SK-N-MC (cell line): ENCODE data around the gene GALNT14.

Source experiments
- DNase-seq: peaks from one replicate; pipeline ENCODE4 v3.0.0-alpha.2; 2011; ENCODE audit warnings: low read depth, low spot score
- H3K27ac ChIP-seq: fragments of 200-600 bp; sonication (generic); 2 replicates; pipeline ENCODE4 v1.5.1; 2016; ENCODE audit warnings: mixed run types
- H3K36me3 ChIP-seq: fragments of 200-600 bp; sonication (generic); 2 replicates; pipeline ENCODE4 v1.6.1; 2017; ENCODE audit warnings: antibody characterized with exemption, low read length, mixed read lengths; ENCODE audit not compliant: insufficient read depth
- H3K4me3 ChIP-seq: fragments of 200-600 bp; sonication (generic); 2 replicates; pipeline ENCODE4 v1.5.1; 2016
- H3K9ac ChIP-seq: fragments of 200-600 bp; sonication (generic); 2 replicates; pipeline ENCODE4 v1.8.0; 2017; ENCODE audit warnings: mixed run types, mixed read lengths; ENCODE audit not compliant: insufficient read length
- H3K9me3 ChIP-seq: fragments of 200-600 bp; sonication (generic); 2 replicates; pipeline ENCODE4 v1.6.1; 2017; ENCODE audit warnings: low read depth, mild to moderate bottlenecking, antibody characterized with exemption, low read length, moderate library complexity, mixed read lengths
- EZH2 ChIP-seq: fragments of 200-600 bp; sonication (generic); IDR thresholded peaks from one replicate; pipeline ENCODE4 v1.6.1; 2017; ENCODE audit warnings: antibody characterized with exemption
- FOXP2 ChIP-seq: optimal IDR thresholded peaks from 2 replicates; pipeline ENCODE3; 2011; ENCODE audit warnings: mild to moderate bottlenecking, moderate library complexity; ENCODE audit not compliant: insufficient read depth; ENCODE audit errors: extremely low read length, control extremely low read depth
- POLR2AphosphoS5 ChIP-seq: IDR thresholded peaks from 2 replicates; pipeline ENCODE4 v1.6.1; 2012; ENCODE audit warnings: mild to moderate bottlenecking, low read depth, low read length, borderline replicate concordance

GALNT14 gene

DNA sequence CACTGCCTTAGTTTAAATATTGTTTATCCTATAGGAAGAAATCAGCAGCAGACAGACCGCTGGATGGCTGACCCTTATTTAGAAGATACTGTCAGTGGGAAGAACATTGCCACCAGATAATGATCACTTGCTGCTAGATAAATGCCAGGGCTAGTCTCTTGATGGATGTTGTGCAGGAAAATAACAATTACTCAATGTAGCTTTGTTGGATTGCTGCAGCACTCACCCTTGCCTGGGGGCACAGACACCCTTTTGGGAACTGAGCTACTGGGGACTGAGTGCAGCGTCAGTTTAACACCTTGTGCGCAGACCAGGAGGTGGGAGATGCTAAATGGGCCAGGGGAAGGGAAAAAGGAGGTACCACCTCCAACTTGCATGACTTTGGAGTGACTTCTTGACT is 266.8 kb downstream of the GALNT14 start:
- no peaks in the 10 kb centered on the region for H3K36me3 ChIP-seq
- H3K9ac ChIP-seq, result no peak overlapping the region
- no peaks in the 10 kb centered on the region for H3K9me3 ChIP-seq
- TF ChIP-seq EZH2 (no peak), POLR2AphosphoS5 (no peak), FOXP2 (no peak)
- DNase-seq, result no peak
- no peak overlapping the region for H3K4me3 ChIP-seq
- no peak overlapping the region for H3K27ac ChIP-seq

DNA sequence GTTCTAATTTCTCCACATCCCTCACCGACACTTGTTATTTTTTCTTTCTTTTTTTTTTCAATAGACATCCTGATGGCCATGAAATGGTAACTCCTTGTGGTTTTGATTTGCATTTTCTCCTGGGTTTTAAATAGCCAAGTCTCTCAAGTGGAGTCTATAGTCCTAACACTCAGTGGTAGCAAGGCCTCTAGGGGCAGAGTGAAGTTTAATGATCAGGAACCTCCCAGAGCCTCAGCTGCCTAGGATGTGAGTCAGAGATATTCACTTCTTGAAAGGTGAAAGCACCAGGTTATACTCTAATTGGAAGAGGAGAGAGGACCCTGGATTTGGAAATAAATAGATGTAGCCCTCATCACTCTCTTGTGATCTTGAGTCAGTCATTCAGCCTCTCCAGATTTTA is 268.3 kb downstream of the GALNT14 start:
- no peak for TF ChIP-seq POLR2AphosphoS5
- TF ChIP-seq FOXP2, result no peak
- TF ChIP-seq EZH2, result no peak
- Histone ChIP-seq H3K36me3 (no peaks in the 10 kb centered on the region), H3K9ac (no peak overlapping the region), H3K4me3 (no peak overlapping the region), H3K27ac (no peak overlapping the region), H3K9me3 (no peaks in the 10 kb centered on the region)
- no peak for DNase-seq

DNA sequence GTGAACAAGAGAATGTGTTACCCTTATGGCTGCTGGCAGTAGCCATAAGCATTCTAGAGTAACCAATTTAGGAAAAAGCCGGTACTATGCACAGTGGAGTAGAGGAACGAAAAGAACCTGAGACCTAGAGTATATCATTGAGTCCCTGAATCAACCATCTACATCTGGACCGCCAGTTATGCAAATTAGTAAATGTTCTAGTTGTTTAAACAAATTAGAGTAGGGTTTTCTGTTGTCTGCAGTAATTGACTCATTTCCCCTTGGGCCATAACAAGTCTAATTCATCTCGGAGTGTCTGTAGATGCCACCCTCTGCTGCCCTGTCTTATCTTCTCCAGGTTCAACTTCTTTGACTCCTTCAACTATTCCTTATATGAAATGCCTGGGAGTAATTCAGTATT is 270.9 kb downstream of the GALNT14 start:
- Histone ChIP-seq H3K27ac (no peak overlapping the region), H3K36me3 (no peaks in the 10 kb centered on the region), H3K4me3 (no peak overlapping the region), H3K9me3 (no peaks in the 10 kb centered on the region), H3K9ac (no peak overlapping the region)
- DNase-seq, result no peak
- TF ChIP-seq FOXP2, result no peak
- TF ChIP-seq POLR2AphosphoS5, result no peak
- TF ChIP-seq EZH2, result no peak

DNA sequence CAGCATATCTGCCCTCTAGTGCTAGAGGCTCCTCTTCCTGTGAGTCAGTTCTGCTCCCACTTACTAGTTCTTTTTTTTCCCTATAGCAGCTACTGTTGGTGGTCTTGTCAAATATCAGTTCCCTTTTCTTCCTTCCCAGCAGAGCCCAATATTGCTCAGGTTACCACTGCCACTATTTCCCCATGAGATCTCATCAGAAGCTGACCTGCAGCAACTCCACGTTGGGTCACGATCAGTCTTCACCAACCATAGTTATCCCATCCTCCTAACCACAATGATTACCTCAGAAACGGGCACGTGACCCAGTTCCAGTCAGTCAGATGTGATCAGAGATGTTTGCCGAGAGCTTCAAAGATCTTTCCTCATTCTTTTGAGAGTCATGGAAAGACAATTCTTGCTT is 271.3 kb downstream of the GALNT14 start:
- H3K4me3 ChIP-seq, result no peak overlapping the region
- no peak overlapping the region for H3K9ac ChIP-seq
- no peak for TF ChIP-seq POLR2AphosphoS5
- no peak for TF ChIP-seq FOXP2
- no peak for TF ChIP-seq EZH2
- no peaks in the 10 kb centered on the region for H3K9me3 ChIP-seq
- no peaks in the 10 kb centered on the region for H3K36me3 ChIP-seq
- DNase-seq, result no peak
- no peak overlapping the region for H3K27ac ChIP-seq

DNA sequence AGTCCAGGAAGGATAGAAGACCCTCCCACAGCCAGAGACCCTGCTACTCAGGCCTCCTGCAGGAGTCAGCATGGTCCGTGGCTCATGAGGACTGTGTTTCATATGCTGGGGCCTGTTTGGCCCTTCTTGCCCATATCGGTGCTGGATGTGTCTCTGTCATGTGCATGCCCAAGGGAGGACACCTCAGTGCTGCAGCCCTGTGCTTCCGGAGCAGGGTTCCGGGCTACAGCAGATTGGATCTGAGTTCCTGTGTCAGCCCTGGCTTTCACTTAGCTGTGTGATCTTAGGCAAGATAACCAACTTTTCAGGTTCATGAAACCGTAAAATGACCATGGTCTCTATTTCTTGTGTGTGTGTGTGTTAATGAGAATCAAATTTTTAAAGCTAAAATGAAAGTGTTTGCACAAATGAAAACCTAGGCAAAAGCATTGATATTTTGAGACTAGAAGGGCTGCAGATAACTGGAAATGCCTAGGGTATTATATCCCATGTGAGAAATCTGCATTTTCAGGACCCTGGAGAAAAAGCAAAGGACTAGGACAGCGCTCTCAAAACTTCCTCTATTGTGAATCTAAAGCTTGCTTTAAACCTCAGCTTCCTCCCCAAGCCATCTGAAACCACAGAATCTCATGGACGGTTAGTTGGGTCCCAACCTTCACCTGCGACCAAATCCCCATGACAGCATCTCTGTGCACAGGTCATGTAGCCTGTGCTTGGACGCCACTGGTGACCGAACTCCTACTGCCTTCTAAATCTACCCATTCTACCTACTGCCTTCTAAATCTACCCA is 272.2 kb downstream of the GALNT14 start:
- no peak for TF ChIP-seq POLR2AphosphoS5
- no peak for TF ChIP-seq FOXP2

GRCh38 chr2:30865243-30865642 is 273.0 kb downstream of the GALNT14 start:
- DNase-seq, result no peak
- Histone ChIP-seq H3K4me3 (no peak overlapping the region), H3K9me3 (no peaks in the 10 kb centered on the region), H3K36me3 (no peaks in the 10 kb centered on the region), H3K9ac (no peak overlapping the region), H3K27ac (no peak overlapping the region)
- no peak for TF ChIP-seq POLR2AphosphoS5
- no peak for TF ChIP-seq EZH2
- TF ChIP-seq FOXP2, result no peak

More for the DNA sequence above, 272.2 kb downstream of the GALNT14 start:
- no peaks in the 10 kb centered on the region for H3K36me3 ChIP-seq
- H3K4me3 ChIP-seq, result no peak overlapping the region
- H3K9me3 ChIP-seq, result no peaks in the 10 kb centered on the region
- DNase-seq, result no peak
- no peak overlapping the region for H3K9ac ChIP-seq
- H3K27ac ChIP-seq, result no peak overlapping the region

DNA sequence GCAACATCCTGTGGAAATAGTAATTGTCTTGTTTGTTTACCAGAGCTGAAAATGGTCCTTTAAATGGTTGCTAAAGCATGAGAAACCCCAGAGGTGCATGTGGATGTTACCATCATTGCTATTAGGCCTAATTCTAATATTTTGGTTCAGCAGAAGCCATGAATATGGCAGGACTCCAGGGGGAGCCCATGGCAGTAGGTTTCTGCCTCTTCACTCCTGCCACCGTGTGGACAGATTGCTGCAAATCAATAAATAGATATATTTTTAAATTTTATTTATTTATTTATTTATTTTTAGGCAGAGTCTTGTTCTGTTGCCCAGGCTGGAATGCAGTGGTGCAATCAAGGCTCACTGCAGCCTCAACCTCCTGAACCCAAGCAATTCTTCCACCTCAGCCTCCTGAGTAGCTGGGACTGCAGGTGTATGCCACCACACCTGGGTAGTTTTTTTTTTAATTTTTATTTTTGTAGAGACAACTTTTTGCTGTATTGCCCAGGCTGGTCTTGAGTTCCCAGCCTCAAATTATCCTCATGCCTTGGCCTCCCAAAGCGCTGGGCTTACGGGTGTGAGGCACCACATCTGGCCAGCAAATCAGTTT is 276.1 kb downstream of the GALNT14 start:
- Histone ChIP-seq H3K36me3 (no peaks in the 10 kb centered on the region), H3K9ac (no peak overlapping the region), H3K4me3 (no peak overlapping the region), H3K27ac (no peak overlapping the region), H3K9me3 (no peaks in the 10 kb centered on the region)
- DNase-seq, result peak; percentile 57
- TF ChIP-seq FOXP2, result peak; percentile 51
- no peak for TF ChIP-seq POLR2AphosphoS5

DNA sequence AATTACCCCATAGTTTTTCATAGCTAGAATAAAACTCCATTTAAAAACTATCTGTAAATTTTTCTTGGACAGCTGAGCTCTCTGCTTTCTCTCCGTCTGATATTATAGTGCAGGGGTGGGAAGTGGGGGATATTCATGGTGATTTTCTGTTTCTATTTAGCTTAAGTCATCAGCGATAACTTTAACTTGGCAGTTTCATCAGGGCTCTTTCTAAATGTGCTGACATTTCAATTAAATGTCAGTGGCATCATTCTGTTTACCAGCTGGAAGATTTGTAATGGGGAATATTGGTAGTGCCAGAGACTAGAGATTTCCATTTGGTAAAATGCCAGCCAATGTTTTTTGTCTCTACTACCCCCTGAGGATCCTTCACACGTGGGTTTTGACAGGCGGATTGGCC is 277.5 kb downstream of the GALNT14 start:
- Histone ChIP-seq H3K9me3 (no peaks in the 10 kb centered on the region), H3K36me3 (no peaks in the 10 kb centered on the region), H3K9ac (no peak overlapping the region), H3K4me3 (no peak overlapping the region), H3K27ac (no peak overlapping the region)
- no peak for DNase-seq
- no peak for TF ChIP-seq EZH2
- no peak for TF ChIP-seq POLR2AphosphoS5
